WTC11 (cell line): Measurements from ENCODE around the gene MMP17. TPM values are rescaled to one million over a fixed set of nuclear protein-coding genes. Genes with fewer than 3 reads are reported as not detected.

Experiments used
- CREB1 ChIP-seq: sonication (generic); formaldehyde crosslinking; IDR thresholded peaks from 2 replicates; pipeline ENCODE4 v1.8.0; 2023; ENCODE audit warnings: mild to moderate bottlenecking, missing genetic modification reagents
- ELF4 ChIP-seq: sonication (generic); formaldehyde crosslinking; IDR thresholded peaks from 2 replicates; pipeline ENCODE4 v1.8.1; 2022; ENCODE audit warnings: low read depth, mild to moderate bottlenecking, moderate library complexity, missing genetic modification reagents
- ETV6 ChIP-seq: sonication (generic); formaldehyde crosslinking; IDR thresholded peaks from 2 replicates; pipeline ENCODE4 v1.8.1; 2022; ENCODE audit warnings: mild to moderate bottlenecking, missing genetic modification reagents
- GRHL2 ChIP-seq: fragments of 250-450 bp; sonication (Bioruptor Pico); IDR thresholded peaks from 2 replicates; pipeline ENCODE4 v1.8.0; 2022; ENCODE audit warnings: mild to moderate bottlenecking, moderate library complexity; ENCODE audit not compliant: insufficient replicate concordance, severe bottlenecking
- JAZF1 ChIP-seq: fragments of 250-450 bp; sonication (Bioruptor Pico); IDR thresholded peaks from 2 replicates; pipeline ENCODE4 v1.9.0; 2021; ENCODE audit warnings: moderate library complexity, mild to moderate bottlenecking, inconsistent platforms
- JUN ChIP-seq: sonication (generic); formaldehyde crosslinking; IDR thresholded peaks from 2 replicates; pipeline ENCODE4 v1.8.0; 2023; ENCODE audit warnings: mild to moderate bottlenecking, missing genetic modification reagents
- KAT7 ChIP-seq: sonication (generic); formaldehyde crosslinking; IDR thresholded peaks from 2 replicates; pipeline ENCODE4 v1.8.1; 2023; ENCODE audit warnings: missing genetic modification reagents, mild to moderate bottlenecking, borderline replicate concordance
- SMAD3 ChIP-seq: sonication (generic); formaldehyde crosslinking; IDR thresholded peaks from 2 replicates; pipeline ENCODE4 v1.8.0; 2022; ENCODE audit warnings: missing genetic modification reagents, mild to moderate bottlenecking, borderline replicate concordance
- SOX15 ChIP-seq: fragments of 250-450 bp; sonication (Bioruptor Pico); IDR thresholded peaks from 2 replicates; pipeline ENCODE4 v1.9.0; 2021; ENCODE audit warnings: mild to moderate bottlenecking
- TP53 ChIP-seq: sonication (generic); formaldehyde crosslinking; IDR thresholded peaks from 2 replicates; pipeline ENCODE4 v1.8.1; 2023; ENCODE audit warnings: mild to moderate bottlenecking, missing genetic modification reagents
- ZNF232 ChIP-seq: sonication (generic); formaldehyde crosslinking; IDR thresholded peaks from 2 replicates; pipeline ENCODE4 v1.8.0; 2022; ENCODE audit warnings: mild to moderate bottlenecking, missing genetic modification reagents
- ZNF317 ChIP-seq: sonication (generic); formaldehyde crosslinking; IDR thresholded peaks from 2 replicates; pipeline ENCODE4 v1.8.1; 2023; ENCODE audit warnings: low read depth, mild to moderate bottlenecking, moderate library complexity, missing genetic modification reagents, borderline replicate concordance
- ZNF416 ChIP-seq: fragments of 250-450 bp; sonication (Bioruptor Pico); IDR thresholded peaks from 2 replicates; pipeline ENCODE4 v1.9.0; 2021; ENCODE audit warnings: mild to moderate bottlenecking, inconsistent platforms
- ZNF671 ChIP-seq: fragments of 250-450 bp; sonication (Bioruptor Pico); IDR thresholded peaks from 2 replicates; pipeline ENCODE4 v1.8.0; 2021; ENCODE audit warnings: mild to moderate bottlenecking
- total RNA-seq: library from RNA; stranded (reverse); gene quantifications from 3 replicates; pipeline ENCODE4 v1.2.3, GENCODE V29; 2021
- TF ChIP-seq, protein P1 (sequence below): sonication (generic); formaldehyde crosslinking; IDR thresholded peaks from 2 replicates; pipeline ENCODE4 v1.8.0; 2023; ENCODE audit warnings: missing genetic modification reagents, mild to moderate bottlenecking, borderline replicate concordance
- TF ChIP-seq, protein P2 (sequence below): sonication (generic); formaldehyde crosslinking; IDR thresholded peaks from 2 replicates; pipeline ENCODE4 v1.8.0; 2022; ENCODE audit warnings: mild to moderate bottlenecking, missing genetic modification reagents
- TF ChIP-seq, protein P3 (sequence below): sonication (generic); formaldehyde crosslinking; IDR thresholded peaks from 2 replicates; pipeline ENCODE4 v1.8.0; 2023; ENCODE audit warnings: mild to moderate bottlenecking, missing genetic modification reagents
- TF ChIP-seq, protein P4 (sequence below): sonication (generic); formaldehyde crosslinking; IDR thresholded peaks from 2 replicates; pipeline ENCODE4 v1.8.1; 2023; ENCODE audit warnings: mild to moderate bottlenecking, missing genetic modification reagents, moderate library complexity
- TF ChIP-seq, protein P5 (sequence below): sonication (generic); formaldehyde crosslinking; IDR thresholded peaks from 2 replicates; pipeline ENCODE4 v1.8.0; 2022; ENCODE audit warnings: missing genetic modification reagents
- TF ChIP-seq, protein P6 (sequence below): fragments of 250-450 bp; sonication (Bioruptor Pico); IDR thresholded peaks from 2 replicates; pipeline ENCODE4 v1.9.0; 2021; ENCODE audit warnings: mild to moderate bottlenecking
- TF ChIP-seq, protein P7 (sequence below): sonication (generic); formaldehyde crosslinking; IDR thresholded peaks from 2 replicates; pipeline ENCODE4 v1.8.1; 2022; ENCODE audit warnings: mild to moderate bottlenecking, moderate library complexity, missing genetic modification reagents
- TF ChIP-seq, protein P8 (sequence below): fragments of 200-600 bp; IDR thresholded peaks from 2 replicates; pipeline ENCODE4 v1.8.0; 2022; ENCODE audit warnings: antibody characterized with exemption

Gene MMP17
- total RNA-seq, 1 experiment from 2014 or later = 67.1 TPM

DNA sequence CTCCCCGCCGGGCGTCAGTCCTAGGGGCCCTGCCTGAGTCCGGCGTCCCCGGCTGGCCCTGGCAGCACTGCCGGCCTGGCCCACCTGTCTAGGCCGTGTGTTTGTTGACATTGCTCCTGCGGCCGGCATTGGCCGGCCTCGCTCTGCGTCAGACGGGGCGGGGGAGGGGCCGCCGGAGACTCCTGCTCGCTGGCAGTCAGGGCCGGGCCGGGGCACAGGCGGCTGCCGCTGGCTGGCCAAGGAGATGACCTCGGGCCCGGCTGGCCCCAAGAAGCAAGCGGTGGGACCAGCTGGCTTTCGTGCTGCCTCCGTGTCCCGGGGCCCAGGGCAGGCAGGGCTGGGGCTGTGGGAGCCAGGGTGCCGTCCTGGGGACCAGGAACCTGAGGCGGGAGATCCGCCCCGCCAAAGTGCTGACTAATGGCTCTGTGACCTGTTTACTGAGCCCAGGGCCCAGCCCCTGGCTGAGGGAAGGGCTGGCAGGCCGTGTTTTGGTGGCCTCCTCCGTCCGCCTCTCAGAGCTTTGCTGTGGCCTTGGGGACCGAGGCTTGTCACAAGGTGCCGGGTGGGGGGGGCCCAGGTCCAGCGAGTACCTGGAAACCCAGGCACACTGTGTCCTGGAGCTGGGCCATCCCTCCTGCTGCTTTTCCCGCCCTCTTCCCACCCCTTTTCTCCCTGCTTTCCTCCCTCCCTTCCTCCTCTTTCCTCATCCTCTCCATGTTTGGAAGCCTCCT is 68.1 kb downstream of the MMP17 start (continued):
- TF ChIP-seq, protein P1, sequence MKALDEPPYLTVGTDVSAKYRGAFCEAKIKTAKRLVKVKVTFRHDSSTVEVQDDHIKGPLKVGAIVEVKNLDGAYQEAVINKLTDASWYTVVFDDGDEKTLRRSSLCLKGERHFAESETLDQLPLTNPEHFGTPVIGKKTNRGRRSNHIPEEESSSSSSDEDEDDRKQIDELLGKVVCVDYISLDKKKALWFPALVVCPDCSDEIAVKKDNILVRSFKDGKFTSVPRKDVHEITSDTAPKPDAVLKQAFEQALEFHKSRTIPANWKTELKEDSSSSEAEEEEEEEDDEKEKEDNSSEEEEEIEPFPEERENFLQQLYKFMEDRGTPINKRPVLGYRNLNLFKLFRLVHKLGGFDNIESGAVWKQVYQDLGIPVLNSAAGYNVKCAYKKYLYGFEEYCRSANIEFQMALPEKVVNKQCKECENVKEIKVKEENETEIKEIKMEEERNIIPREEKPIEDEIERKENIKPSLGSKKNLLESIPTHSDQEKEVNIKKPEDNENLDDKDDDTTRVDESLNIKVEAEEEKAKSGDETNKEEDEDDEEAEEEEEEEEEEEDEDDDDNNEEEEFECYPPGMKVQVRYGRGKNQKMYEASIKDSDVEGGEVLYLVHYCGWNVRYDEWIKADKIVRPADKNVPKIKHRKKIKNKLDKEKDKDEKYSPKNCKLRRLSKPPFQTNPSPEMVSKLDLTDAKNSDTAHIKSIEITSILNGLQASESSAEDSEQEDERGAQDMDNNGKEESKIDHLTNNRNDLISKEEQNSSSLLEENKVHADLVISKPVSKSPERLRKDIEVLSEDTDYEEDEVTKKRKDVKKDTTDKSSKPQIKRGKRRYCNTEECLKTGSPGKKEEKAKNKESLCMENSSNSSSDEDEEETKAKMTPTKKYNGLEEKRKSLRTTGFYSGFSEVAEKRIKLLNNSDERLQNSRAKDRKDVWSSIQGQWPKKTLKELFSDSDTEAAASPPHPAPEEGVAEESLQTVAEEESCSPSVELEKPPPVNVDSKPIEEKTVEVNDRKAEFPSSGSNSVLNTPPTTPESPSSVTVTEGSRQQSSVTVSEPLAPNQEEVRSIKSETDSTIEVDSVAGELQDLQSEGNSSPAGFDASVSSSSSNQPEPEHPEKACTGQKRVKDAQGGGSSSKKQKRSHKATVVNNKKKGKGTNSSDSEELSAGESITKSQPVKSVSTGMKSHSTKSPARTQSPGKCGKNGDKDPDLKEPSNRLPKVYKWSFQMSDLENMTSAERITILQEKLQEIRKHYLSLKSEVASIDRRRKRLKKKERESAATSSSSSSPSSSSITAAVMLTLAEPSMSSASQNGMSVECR (CRISPR knock-in tag) = peak; percentile 59; the same call in 1 of the 2 replicates
- TF ChIP-seq JUN (CRISPR knock-in tag) = no peak
- TF ChIP-seq ZNF671 (CRISPR knock-in tag) = no peak
- TF ChIP-seq, protein P2, sequence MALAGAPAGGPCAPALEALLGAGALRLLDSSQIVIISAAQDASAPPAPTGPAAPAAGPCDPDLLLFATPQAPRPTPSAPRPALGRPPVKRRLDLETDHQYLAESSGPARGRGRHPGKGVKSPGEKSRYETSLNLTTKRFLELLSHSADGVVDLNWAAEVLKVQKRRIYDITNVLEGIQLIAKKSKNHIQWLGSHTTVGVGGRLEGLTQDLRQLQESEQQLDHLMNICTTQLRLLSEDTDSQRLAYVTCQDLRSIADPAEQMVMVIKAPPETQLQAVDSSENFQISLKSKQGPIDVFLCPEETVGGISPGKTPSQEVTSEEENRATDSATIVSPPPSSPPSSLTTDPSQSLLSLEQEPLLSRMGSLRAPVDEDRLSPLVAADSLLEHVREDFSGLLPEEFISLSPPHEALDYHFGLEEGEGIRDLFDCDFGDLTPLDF (CRISPR knock-in tag) = no peak
- no peak for TF ChIP-seq ELF4
- no peak for TF ChIP-seq ZNF317 (CRISPR knock-in tag)
- no peak for TF ChIP-seq ZNF232 (CRISPR knock-in tag)
- TF ChIP-seq, protein P3, sequence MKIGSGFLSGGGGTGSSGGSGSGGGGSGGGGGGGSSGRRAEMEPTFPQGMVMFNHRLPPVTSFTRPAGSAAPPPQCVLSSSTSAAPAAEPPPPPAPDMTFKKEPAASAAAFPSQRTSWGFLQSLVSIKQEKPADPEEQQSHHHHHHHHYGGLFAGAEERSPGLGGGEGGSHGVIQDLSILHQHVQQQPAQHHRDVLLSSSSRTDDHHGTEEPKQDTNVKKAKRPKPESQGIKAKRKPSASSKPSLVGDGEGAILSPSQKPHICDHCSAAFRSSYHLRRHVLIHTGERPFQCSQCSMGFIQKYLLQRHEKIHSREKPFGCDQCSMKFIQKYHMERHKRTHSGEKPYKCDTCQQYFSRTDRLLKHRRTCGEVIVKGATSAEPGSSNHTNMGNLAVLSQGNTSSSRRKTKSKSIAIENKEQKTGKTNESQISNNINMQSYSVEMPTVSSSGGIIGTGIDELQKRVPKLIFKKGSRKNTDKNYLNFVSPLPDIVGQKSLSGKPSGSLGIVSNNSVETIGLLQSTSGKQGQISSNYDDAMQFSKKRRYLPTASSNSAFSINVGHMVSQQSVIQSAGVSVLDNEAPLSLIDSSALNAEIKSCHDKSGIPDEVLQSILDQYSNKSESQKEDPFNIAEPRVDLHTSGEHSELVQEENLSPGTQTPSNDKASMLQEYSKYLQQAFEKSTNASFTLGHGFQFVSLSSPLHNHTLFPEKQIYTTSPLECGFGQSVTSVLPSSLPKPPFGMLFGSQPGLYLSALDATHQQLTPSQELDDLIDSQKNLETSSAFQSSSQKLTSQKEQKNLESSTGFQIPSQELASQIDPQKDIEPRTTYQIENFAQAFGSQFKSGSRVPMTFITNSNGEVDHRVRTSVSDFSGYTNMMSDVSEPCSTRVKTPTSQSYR (CRISPR knock-in tag) = no peak
- no peak for TF ChIP-seq GRHL2 (CRISPR knock-in tag)
- no peak for TF ChIP-seq SOX15 (CRISPR knock-in tag)
- no peak for TF ChIP-seq ZNF416 (CRISPR knock-in tag)
- no peak for TF ChIP-seq JAZF1 (CRISPR knock-in tag)
- TF ChIP-seq, protein P4, sequence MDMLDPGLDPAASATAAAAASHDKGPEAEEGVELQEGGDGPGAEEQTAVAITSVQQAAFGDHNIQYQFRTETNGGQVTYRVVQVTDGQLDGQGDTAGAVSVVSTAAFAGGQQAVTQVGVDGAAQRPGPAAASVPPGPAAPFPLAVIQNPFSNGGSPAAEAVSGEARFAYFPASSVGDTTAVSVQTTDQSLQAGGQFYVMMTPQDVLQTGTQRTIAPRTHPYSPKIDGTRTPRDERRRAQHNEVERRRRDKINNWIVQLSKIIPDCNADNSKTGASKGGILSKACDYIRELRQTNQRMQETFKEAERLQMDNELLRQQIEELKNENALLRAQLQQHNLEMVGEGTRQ (CRISPR knock-in tag) = no peak
- no peak for TF ChIP-seq SMAD3
- TF ChIP-seq, protein P5, sequence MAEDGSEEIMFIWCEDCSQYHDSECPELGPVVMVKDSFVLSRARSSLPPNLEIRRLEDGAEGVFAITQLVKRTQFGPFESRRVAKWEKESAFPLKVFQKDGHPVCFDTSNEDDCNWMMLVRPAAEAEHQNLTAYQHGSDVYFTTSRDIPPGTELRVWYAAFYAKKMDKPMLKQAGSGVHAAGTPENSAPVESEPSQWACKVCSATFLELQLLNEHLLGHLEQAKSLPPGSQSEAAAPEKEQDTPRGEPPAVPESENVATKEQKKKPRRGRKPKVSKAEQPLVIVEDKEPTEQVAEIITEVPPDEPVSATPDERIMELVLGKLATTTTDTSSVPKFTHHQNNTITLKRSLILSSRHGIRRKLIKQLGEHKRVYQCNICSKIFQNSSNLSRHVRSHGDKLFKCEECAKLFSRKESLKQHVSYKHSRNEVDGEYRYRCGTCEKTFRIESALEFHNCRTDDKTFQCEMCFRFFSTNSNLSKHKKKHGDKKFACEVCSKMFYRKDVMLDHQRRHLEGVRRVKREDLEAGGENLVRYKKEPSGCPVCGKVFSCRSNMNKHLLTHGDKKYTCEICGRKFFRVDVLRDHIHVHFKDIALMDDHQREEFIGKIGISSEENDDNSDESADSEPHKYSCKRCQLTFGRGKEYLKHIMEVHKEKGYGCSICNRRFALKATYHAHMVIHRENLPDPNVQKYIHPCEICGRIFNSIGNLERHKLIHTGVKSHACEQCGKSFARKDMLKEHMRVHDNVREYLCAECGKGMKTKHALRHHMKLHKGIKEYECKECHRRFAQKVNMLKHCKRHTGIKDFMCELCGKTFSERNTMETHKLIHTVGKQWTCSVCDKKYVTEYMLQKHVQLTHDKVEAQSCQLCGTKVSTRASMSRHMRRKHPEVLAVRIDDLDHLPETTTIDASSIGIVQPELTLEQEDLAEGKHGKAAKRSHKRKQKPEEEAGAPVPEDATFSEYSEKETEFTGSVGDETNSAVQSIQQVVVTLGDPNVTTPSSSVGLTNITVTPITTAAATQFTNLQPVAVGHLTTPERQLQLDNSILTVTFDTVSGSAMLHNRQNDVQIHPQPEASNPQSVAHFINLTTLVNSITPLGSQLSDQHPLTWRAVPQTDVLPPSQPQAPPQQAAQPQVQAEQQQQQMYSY (CRISPR knock-in tag) = peak; percentile 62
- no peak for TF ChIP-seq ETV6 (CRISPR knock-in tag)
- TF ChIP-seq CREB1 = no peak
- TF ChIP-seq KAT7 (CRISPR knock-in tag) = no peak
- TF ChIP-seq, protein P6, sequence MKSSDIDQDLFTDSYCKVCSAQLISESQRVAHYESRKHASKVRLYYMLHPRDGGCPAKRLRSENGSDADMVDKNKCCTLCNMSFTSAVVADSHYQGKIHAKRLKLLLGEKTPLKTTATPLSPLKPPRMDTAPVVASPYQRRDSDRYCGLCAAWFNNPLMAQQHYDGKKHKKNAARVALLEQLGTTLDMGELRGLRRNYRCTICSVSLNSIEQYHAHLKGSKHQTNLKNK (CRISPR knock-in tag) = no peak
- TF ChIP-seq, protein P7, sequence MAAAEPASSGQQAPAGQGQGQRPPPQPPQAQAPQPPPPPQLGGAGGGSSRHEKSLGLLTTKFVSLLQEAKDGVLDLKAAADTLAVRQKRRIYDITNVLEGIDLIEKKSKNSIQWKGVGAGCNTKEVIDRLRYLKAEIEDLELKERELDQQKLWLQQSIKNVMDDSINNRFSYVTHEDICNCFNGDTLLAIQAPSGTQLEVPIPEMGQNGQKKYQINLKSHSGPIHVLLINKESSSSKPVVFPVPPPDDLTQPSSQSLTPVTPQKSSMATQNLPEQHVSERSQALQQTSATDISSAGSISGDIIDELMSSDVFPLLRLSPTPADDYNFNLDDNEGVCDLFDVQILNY (CRISPR knock-in tag) = peak; percentile 32; the same call in 1 of the 2 replicates
- TF ChIP-seq TP53 (CRISPR knock-in tag) = no peak
- TF ChIP-seq, protein P8, sequence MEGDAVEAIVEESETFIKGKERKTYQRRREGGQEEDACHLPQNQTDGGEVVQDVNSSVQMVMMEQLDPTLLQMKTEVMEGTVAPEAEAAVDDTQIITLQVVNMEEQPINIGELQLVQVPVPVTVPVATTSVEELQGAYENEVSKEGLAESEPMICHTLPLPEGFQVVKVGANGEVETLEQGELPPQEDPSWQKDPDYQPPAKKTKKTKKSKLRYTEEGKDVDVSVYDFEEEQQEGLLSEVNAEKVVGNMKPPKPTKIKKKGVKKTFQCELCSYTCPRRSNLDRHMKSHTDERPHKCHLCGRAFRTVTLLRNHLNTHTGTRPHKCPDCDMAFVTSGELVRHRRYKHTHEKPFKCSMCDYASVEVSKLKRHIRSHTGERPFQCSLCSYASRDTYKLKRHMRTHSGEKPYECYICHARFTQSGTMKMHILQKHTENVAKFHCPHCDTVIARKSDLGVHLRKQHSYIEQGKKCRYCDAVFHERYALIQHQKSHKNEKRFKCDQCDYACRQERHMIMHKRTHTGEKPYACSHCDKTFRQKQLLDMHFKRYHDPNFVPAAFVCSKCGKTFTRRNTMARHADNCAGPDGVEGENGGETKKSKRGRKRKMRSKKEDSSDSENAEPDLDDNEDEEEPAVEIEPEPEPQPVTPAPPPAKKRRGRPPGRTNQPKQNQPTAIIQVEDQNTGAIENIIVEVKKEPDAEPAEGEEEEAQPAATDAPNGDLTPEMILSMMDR = no peak
